SU-DHL-6 (cell line): ENCODE data around the gene EOLA2.

Experiments
- H2AFZ ChIP-seq: fragments of 200-600 bp; sonication (generic); 2 replicates; pipeline ENCODE4 v1.6.1; 2014; ENCODE audit warnings: low read depth, mild to moderate bottlenecking, moderate library complexity, mixed read lengths, antibody characterized with exemption, low read length; ENCODE audit not compliant: severe bottlenecking
- H3F3A ChIP-seq: fragments of 200-600 bp; shearing (Covaris generic); 2 replicates; pipeline ENCODE4 v1.6.0; 2016; ENCODE audit warnings: antibody characterized with exemption, mild to moderate bottlenecking; ENCODE audit not compliant: insufficient read depth
- H3K27ac ChIP-seq: fragments of 200-600 bp; sonication (generic); 2 replicates; pipeline ENCODE4 v1.5.1; 2016; ENCODE audit warnings: low read depth, mild to moderate bottlenecking, low read length, moderate library complexity, mixed read lengths
- H3K27me3 ChIP-seq: fragments of 200-600 bp; sonication (generic), shearing (Covaris generic); 2 replicates; pipeline ENCODE4 v1.6.0; 2014; ENCODE audit warnings: mild to moderate bottlenecking, low read length
- H3K36me3 ChIP-seq: fragments of 200-600 bp; sonication (generic); 2 replicates; pipeline ENCODE4 v1.6.1; 2014; ENCODE audit warnings: mild to moderate bottlenecking, low read length, mixed read lengths
- H3K4me2 ChIP-seq: fragments of 300-600, 200-600 bp; shearing (Covaris generic), sonication (generic); 2 replicates; pipeline ENCODE4 v1.6.0; 2014; ENCODE audit warnings: low read length, low read depth, mild to moderate bottlenecking; ENCODE audit not compliant: poor library complexity, severe bottlenecking
- H3K4me3 ChIP-seq: fragments of 200-600 bp; sonication (generic); 2 replicates; pipeline ENCODE4 v1.5.1; 2014; ENCODE audit warnings: antibody characterized with exemption, low read length, mild to moderate bottlenecking, mixed read lengths; ENCODE audit not compliant: insufficient read depth, poor library complexity, severe bottlenecking
- H3K79me2 ChIP-seq: fragments of 200-600 bp; sonication (generic); 2 replicates; pipeline ENCODE4 v1.6.1; 2014; ENCODE audit warnings: mild to moderate bottlenecking, low read length, moderate library complexity; ENCODE audit not compliant: insufficient read depth
- H3K9ac ChIP-seq: fragments of 200-600 bp; sonication (generic); 2 replicates; pipeline ENCODE4 v1.7.0; 2014; ENCODE audit warnings: mild to moderate bottlenecking, low read length
- H3K9me2 ChIP-seq: fragments of 200-600 bp; sonication (generic); replicated peaks from 2 replicates; pipeline ENCODE4 v1.6.1; 2014; ENCODE audit warnings: low read length; ENCODE audit not compliant: insufficient read depth
- H3K9me3 ChIP-seq: fragments of 200-600 bp; sonication (generic); 2 replicates; pipeline ENCODE4 v1.6.1; 2014; ENCODE audit warnings: low read length, mixed read lengths; ENCODE audit not compliant: insufficient read depth
- H4K20me1 ChIP-seq: fragments of 200-600 bp; sonication (generic); 2 replicates; pipeline ENCODE4 v1.6.1; 2014; ENCODE audit warnings: low read depth, mild to moderate bottlenecking, antibody characterized with exemption, low read length, moderate library complexity, mixed read lengths
- EZH2phosphoT487 ChIP-seq: fragments of 200-600 bp; sonication (generic), shearing (Covaris generic); conservative IDR thresholded peaks from 2 replicates; pipeline ENCODE4 v1.6.1; 2018; ENCODE audit warnings: mild to moderate bottlenecking, antibody characterized with exemption, low read length, moderate library complexity, mixed read lengths
- TF ChIP-seq, protein P1 (sequence below): fragments of 200-600 bp; sonication (generic); IDR thresholded peaks from one replicate; pipeline ENCODE4 v1.5.1; 2017; ENCODE audit warnings: antibody characterized with exemption, mild to moderate bottlenecking, low read length, moderate library complexity; ENCODE audit not compliant: insufficient read depth, poor library complexity, severe bottlenecking

The EOLA2 gene

DNA sequence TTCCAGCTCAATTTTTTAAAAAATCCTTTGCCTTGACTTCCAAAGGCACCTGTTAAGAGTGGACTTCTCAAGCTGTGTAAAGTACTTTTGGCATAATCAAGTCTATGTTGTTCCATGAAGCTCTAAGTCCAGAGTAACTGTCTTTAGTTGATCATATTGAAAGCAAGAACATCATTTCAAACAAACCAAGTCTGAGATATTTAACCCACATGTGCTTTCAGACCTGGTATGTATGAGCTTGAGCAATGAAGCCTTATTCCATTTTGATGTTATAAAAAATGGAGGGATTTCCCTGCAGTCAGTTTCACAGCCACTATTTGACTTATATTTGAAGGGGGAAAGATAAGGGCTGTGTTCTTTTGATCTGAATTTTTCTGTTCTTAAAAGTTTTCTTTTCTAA lies 23.7 kb upstream of the EOLA2 start:
- Histone ChIP-seq H3K4me3 (no peak overlapping the region), H3K9me3 (no peaks in the 10 kb centered on the region), H3K9me2 (no peaks in the 10 kb centered on the region), H3K36me3 (no peaks in the 10 kb centered on the region), H3K79me2 (no peaks in the 10 kb centered on the region), H3K4me2 (no peak overlapping the region), H3K27me3 (no peaks in the 10 kb centered on the region), H3K27ac (no peak overlapping the region), H4K20me1 (no peaks in the 10 kb centered on the region), H2AFZ (no peak overlapping the region), H3F3A (no peaks in the 10 kb centered on the region), H3K9ac (no peak overlapping the region)
- TF ChIP-seq, protein P1, sequence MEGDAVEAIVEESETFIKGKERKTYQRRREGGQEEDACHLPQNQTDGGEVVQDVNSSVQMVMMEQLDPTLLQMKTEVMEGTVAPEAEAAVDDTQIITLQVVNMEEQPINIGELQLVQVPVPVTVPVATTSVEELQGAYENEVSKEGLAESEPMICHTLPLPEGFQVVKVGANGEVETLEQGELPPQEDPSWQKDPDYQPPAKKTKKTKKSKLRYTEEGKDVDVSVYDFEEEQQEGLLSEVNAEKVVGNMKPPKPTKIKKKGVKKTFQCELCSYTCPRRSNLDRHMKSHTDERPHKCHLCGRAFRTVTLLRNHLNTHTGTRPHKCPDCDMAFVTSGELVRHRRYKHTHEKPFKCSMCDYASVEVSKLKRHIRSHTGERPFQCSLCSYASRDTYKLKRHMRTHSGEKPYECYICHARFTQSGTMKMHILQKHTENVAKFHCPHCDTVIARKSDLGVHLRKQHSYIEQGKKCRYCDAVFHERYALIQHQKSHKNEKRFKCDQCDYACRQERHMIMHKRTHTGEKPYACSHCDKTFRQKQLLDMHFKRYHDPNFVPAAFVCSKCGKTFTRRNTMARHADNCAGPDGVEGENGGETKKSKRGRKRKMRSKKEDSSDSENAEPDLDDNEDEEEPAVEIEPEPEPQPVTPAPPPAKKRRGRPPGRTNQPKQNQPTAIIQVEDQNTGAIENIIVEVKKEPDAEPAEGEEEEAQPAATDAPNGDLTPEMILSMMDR = no peak
- no peak for TF ChIP-seq EZH2phosphoT487

DNA sequence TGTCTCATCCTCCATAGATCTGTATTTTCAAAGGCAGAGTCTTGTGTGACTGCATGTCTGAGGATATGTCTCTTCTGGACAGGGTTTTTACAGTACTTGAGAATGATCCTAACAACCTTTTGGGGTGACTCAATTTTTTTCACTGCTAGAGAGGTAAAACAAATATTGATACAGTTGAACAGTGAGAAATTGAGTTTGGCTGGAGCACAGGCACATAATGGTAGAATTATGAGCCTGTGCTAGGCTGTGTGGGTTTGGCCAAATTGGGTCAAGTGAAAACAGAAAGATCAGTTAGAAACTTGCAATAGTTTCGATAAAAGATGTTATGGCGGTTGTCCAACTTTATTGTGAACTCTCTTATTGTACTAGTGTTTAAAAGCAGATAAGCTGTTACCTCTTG lies 23.3 kb upstream of the EOLA2 start:
- Histone ChIP-seq H3K36me3 (no peaks in the 10 kb centered on the region), H3K4me2 (no peak overlapping the region), H3K27me3 (no peaks in the 10 kb centered on the region), H4K20me1 (no peaks in the 10 kb centered on the region), H3K9me3 (no peaks in the 10 kb centered on the region), H3K4me3 (no peak overlapping the region), H3K9ac (no peak overlapping the region), H3F3A (no peaks in the 10 kb centered on the region), H2AFZ (no peak overlapping the region), H3K27ac (no peak overlapping the region), H3K9me2 (no peaks in the 10 kb centered on the region), H3K79me2 (no peaks in the 10 kb centered on the region)
- TF ChIP-seq EZH2phosphoT487 = no peak
- TF ChIP-seq, protein P1 = no peak

DNA sequence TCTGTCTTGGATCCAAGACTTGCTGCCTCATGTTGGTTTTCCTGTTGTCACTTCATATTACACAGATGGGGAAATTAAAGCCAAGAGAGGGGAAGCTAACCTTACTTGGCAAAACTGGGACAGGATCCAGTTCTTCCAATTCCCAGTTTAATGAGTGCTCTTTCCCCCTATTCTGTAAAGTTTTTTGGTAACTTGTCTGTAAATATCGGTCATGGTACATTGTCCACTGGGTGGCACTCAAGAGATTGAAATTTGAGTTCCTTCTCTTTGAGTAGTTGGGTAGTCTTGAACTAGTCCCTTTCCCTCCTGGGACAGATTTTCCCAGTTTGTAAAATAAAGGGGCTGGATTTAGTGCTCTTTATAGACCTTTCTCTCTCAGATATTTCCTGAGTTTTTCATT lies 12.4 kb upstream of the EOLA2 start:
- no peak for TF ChIP-seq EZH2phosphoT487
- TF ChIP-seq, protein P1 = no peak
- Histone ChIP-seq H3K27me3 (no peaks in the 10 kb centered on the region), H3K9ac (no peak overlapping the region), H4K20me1 (no peaks in the 10 kb centered on the region), H3K79me2 (no peaks in the 10 kb centered on the region), H3K4me3 (no peak overlapping the region), H3K36me3 (no peaks in the 10 kb centered on the region), H3F3A (no peaks in the 10 kb centered on the region), H3K9me3 (no peaks in the 10 kb centered on the region), H2AFZ (no peak overlapping the region), H3K4me2 (no peak overlapping the region), H3K27ac (no peak overlapping the region), H3K9me2 (no peaks in the 10 kb centered on the region)
